ENCODE measurements around the gene SUFU.

Gene SUFU

DNA sequence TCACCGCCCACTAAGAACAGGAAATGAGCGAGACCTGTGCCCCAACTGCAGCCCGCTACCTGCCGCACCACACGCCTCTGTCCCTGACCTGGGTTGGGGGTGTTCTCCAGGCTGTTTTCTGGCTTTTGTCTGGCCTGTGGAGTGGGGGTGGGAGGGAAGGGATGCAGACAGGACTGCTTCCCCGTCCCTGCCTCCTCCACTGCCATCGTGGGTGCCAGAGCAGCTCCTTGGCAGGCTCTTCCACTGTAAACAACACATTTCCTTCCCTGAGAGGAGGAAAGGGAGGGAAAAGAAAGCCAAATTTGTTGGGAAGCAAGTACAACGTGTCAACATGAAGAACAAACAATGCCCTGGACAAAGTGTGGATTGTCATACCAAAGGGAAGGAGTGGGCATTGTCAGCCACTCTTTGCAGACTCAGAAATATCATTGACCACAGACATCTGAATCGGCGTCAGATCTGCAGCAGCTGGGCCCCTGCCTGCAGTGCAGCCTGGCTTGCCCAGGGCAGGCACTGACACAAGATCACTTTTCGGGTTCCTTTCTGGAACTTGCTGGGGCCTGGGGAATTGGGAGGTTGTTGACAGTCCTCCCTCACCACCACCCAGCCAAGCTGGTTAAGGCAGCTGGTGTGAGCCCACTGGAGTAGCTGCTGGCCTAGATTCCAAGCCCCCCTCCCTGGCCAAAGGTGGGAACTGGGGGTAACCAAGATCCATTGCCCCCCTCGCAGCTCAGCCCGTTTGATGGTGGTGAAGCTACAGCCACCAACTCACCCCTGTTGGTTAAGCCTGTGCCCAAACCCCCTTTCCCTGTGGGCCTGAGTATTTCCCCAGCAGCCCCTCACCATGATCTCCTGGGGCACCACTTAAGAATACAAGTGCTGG, 117.9 kb downstream of the SUFU start:
- DNase-seq, result no peak

DNA sequence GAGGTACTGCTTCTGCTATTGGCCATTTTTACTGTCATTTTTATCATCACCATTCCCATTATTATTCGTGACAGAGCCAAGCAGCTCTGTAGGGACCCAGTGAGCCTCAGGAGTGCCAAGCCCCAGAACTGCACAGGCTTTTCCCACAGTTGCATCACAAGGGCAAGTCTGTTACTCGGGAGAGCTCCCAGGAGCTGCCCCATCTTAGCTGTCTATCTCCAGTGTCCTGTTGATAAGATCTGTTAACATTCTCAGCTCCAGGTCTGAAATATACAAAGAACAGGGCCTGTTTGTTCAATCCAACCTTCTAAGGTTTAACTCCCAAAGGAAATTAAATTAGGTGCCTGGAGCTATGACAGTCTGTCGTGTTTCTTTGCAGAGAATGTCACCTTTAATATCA, 120.3 kb downstream of the SUFU start:
- no peak for DNase-seq

DNA sequence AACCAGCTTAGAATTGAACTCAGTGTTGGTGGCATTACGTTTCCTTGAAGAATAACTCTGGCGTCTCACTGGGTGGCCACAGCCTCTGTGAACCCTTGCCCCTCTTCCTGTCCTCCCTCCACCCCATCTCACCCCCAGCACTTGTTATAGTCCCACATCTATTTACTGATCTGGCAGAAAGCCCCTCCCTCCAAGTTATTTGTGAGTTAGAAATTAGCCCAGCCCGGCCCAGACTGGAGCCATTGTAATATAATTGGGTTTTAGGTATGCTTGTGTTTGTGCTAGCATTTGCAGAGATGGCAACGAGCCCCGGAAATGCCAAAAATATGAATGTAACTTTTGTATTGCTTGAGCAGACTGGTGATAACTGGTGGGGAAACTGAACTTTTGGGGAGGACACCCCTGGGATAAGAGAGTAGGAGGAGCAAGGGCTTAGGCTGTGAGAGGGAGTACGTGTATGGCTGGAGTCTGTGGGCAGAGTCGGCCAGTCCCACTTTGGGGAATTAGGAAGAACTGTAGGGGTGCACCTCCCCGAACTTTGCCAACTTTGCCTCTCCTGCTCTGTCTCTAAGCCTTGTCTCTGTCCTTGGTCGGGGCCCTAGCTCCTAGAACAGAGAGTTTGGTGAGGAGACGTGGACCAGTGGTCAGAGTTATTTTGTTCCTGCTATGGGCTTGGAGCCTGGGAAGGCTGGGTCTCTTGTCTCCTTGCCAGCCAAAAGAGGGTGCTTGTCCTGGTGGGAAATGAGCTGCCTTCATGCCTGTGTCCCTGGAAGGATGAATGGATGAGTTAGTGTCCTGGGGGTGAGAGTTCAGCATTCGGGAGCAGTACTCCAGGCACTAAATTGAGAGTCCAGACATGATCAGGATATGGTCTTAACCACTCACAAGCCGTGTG, 121.2 kb downstream of the SUFU start:
- DNase-seq, result no peak

DNA sequence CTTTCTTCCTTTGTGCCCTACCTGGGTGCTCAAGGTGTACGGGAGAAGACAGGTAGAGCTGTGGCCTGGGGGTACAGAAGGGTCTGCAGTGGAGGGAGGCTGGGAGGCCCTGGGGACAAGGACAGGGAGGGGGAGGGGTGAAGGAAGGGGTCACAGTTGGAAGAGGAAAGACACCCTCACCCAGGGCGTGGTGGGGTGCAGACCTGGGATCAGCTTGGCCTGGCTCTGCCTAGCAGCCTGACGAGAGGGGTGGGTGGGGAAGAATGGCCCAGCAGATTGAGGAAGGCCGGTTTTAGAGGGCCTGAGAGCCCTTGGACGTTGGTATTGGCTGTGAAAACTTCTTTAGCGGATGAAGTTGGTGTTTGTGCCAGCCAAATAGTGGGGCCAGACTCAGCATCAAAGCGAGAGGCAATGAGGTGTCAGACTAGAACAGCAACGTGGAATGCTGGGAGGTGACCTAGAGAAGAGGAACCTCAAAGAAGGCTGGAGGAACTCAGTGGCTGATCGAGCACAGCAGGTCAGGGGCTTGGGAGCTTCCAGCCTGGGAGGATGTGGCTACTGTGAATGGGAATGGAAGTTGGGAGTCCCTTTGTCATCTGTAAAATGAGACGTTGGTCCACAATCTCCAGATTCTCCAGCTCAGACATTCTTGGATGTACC, 122.4 kb downstream of the SUFU start:
- no peak for DNase-seq

DNA sequence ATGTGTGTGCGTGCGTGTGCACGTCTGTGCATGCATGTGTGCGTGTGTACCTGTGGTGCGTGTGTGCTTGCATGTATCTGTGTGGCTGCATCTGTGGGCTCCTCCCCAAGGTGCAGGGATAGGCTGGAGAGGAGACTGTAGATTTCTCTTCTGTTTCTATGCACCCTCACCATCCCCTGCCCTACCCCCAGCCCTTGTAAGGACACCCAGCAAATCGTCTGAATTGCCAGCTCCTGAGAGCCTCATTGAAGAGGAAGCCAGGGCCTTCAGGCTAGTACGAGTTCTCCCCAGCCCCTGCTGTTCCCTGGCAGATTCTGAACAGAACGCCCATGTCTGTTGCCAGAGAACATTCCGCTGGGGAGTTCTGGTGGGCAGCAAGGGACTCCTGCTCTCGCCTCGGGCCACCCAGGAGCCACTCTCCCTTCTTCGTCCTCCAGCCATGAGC, 123.5 kb downstream of the SUFU start:
- no peak for DNase-seq

DNA sequence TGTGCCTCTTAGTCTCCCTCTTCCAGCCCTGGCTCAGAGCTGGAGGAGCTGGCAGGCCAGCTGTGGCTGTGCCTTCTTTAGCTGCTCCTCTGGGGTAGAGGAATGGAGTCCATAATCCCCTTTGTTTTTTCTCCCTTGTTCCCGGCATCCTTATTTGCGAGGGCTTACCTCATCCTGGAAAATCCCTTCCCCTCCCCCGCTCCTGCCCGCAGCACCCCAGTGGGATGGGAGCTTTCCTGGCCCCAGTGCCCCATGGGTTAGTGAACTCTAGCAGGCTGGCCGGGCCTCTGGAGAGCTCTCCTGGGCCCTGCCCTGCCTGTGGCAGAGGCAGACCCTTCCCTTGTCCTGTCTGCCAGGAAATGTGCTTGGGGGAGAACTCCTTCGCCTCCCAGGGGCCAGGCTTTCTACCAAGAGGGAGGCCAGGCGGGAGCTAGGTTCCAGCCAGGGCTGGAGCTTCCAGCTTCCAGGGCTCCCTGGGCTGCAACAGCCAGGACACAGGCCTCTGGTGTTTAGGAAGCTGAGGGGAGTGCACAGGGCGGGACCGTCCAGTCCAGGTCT, 124.0 kb downstream of the SUFU start:
- DNase-seq, result no peak

DNA sequence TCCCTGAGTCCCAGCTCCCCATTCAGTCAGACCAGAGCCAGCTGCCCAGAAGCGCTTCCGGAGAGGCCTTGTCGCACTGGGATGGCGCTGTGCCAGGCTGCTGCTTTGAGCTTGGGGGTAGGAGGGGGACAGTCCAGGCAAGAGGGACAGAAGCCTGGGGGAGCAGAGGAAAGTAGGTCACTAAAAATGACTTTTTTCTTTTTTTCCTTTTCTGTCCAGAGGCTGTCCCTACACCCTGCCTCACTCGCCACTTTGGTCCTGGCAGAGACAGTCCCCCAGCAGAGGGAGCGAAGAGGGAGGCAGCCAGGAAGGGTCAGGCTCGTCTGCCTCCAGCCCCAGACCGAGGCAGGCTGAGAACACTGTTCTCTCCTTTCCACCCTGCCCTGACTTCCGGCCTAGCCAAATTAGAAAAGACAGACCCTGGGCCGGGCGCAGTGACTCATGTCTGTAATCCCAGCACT, 124.7 kb downstream of the SUFU start:
- no peak for DNase-seq

DNA sequence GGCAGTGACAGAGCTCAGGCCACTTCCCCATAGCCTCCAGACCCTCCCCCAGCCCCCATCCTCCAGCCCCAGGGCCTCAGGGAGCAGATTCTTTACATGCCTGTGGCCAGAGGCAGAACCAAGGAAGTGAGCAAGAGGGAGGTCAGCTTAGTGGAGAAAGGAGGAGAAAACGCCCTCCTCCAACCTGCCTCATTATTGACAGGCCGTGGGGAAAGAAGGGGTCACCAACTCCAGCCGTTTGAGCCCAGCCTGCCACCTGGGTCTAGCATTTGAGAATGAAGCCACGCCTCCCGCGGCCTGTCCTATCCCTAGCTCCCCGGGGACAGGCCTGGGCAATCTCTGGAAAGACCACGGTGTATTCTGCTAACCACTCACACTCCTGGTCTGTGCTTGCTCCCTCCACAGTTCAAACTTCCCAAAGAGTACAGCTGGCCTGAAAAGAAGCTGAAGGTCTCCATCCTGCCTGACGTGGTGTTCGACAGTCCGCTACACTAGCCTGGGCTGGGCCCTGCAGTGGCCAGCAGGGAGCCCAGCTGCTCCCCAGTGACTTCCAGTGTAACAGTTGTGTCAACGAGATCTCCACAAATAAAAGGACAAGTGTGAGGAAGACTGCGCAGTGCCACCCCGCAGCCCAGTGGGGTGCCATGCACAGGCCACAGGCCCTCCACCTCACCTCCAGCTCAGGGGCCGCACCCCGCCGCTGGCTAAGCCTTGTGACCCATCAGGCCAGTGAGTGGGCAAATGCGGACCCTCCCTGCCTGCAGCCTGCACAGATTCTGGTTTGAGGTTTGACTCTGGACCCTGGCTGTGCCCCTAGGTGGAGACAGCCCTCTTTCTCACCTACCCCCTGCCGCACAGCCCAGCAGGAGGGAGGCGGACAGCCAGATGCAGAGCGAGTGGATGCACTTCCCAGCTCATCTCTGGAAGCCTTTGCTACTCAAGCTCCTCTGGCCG, 126.2 kb downstream of the SUFU start:
- DNase-seq, result no peak

DNA sequence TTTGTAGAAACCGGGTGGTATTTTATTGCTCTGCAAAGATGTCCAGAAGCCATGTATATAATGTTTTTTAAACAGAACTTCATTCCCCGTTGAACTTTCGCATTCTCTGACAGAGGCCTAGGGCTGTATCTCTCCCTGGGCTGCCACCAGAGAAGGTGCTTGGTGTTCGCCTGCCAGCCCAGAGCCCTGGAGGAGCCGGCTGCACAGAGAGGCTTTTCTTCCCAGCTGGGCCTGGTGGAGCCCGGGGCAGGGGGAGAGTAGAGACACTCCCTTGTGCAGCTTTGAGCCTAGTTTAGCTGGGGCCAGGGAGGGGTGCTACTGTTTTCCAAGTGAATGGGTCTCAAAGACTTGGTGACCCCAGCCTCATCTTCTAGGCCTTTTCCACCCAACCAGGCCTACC, 126.9 kb downstream of the SUFU start:
- no peak for DNase-seq

DNA sequence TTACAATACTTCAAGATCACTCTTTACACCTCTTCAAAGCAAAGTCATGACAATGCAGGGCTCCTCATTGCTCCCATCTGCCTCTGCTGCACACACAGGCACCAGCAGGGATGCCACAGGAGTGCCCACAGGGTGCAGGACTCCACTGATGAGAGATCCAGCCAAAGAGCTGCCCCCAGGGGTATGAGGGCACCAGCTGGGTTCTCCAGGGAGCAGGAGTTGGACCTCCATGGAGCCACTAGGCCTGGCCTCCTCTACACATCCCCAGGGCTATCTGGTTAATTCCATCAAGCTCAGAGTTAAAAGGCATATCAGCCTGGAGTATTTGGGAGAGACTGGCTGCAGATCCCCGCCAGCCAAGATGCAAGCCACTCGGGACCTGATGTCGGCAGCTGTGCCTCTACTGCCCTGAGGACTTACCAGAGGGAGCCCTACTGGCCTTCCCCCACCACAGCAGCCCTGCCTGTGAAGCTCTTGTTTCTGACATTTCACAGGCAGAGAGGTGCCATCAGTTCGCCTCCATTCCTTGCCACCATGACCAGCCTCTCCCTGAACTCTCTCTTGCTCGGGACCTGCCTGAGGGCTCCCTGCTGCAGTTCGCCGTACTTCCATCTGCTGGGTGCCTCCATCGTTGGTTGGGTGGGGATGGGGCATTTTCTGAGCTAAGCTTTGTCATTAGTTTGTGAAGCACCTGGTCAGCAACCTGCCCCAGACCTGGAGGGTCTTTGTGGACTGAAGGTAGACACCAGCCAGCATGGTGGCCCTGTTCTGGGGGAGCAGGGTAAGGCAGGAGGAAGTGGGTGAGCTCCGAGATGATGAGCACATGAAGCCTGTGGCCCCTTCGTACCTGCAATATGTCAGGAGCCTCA, 128.0 kb downstream of the SUFU start:
- DNase-seq, result no peak

DNA sequence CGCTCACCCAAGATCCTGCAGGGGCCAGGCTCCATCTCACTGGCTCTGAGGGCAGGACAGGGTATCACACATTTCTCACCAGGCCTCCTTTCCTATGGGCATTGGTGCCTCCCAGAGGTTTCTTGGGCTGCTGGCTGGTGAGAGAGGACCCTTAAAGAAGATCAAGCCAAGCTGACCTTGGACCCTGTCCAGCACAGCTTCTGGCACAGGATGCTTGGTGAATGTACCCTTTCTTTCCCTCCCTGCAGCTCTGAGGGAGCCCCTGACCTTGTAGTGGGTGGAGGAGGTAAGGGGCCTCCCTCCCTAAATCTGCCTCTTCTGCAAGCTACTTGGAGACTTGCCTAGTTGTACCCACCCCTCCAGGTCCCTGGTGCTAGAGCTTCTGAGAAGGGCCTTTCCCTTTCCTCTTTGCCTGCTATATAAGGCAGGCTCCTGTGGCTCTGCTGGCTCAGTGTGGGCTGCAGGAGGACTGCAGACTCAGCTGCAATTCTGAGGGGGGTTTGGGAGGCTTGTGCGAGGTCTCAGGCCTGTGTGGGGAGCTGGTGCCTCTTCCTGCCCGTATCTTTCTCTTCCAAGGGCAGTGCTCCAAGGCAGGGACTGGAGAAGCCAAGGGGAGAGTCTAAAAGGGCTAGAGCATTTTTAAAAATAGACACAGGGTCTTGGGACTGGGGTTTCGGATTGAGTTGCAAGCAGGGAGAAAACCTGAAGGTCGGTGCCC, 128.8 kb downstream of the SUFU start:
- no peak for DNase-seq

DNA sequence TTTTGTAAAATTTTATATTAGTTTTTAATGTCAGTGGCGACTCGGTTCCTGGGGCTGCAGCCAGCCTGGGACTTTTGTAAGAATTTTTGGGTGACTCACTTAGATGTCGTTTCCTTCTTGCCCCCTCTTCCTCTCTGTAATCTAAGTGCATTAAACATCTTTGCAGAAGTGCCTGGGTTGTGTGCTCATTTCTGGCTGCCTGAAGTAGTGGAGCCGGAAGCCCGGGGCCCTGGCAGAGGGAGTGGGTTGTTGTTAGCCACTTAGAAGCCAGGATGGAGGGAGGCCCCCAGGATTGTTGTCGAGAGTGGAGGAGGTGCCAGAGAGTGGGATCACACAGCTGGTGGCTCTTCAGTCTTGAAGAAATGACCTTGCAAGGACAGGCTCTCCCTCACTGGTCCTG, 129.5 kb downstream of the SUFU start:
- no peak for DNase-seq

DNA sequence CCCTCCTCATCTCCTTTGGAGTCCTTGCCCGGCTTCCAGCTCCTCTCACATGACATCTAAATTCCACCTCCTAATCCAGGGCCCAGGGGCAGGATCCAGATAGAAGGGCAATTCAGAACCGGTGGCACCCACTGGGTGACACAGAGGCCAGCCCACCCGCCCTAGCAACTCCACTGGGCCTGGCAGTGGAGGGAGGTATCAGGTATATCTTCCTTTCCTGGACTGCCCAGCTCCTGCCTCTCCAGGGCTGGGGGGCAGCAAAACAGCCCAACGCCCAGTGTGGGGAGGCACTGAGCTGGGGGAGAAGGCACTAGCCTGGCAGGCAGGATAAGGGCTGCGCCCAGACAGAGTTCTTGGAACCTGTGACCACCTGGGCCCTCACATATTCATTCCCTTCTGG, 130.1 kb downstream of the SUFU start:
- DNase-seq, result no peak

DNA sequence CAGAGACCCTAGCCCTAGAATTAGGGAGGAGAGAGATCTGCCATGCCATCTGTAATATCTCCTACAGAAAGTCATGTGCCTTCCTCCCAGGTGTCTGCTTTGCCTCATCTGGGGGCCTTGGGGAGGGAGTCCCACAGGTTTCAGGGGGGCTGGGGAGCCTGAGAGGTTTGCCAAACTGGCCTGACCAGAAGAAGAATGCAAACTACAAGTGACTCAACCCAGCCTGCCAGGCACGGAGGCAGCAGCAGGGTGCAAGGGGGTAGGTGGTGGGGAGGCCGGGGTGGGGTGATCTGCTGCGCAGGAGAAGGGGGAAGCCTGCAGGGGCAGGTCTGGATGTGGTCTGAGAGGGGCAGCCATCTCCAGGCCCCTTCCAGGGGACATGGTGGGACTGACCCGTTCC, 130.9 kb downstream of the SUFU start:
- no peak for DNase-seq

DNA sequence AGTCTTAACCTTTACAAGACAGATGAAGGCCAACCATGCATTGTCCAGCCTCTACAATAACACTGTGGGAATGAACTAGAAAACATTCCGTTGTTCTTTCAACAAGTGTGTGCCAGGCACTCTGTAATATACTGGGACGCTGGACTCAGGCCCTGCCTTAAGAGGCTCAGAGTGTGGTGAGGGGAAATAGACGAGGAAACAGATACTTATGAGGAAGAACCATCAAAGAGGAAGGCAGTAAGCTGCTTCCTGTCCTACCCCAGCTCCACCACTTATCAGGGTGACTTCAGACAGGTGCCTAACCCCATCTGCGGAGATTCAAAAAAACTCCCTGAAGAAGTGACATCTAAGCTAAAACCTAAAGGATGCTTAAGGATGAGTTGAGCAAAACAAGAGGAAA, 131.6 kb downstream of the SUFU start:
- DNase-seq, result no peak

DNA sequence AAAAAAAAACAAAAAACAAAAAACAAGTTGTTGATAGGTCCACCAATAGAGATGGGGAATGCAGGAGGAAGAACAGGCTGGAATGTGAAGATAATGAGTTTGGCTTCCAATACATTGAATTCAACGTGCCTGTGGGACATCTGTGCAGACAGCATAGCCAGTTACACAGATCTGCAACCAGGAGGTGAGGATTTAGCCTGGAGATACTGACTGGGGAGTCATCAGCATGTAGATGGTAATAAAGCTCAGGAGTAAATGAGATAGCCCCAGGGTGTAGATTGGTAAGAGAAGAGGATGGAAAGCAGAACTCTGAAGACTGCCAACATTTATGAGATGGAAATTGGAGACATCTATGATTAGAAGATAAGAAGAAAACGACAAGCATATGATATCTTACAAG, 135.8 kb downstream of the SUFU start:
- DNase-seq, result no peak

DNA sequence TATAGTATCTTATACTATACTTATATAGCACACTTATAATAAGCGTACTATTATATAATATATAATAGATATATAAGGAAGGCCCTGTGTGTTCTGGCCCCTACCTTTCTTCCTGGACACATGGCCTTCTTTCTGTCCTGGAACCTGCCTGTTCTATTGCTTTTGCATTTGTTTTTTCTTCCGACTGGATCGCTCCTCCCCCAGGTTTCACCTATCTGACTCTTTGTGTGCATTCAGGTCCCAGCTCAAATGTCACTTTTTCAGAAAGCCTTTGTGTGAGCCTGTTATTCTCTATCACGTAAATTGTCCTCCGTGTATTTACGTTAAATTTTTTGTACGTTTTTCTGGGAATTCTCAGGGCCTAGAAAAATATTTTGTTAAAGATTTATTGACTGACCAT, 137.6 kb downstream of the SUFU start:
- no peak for DNase-seq

DNA sequence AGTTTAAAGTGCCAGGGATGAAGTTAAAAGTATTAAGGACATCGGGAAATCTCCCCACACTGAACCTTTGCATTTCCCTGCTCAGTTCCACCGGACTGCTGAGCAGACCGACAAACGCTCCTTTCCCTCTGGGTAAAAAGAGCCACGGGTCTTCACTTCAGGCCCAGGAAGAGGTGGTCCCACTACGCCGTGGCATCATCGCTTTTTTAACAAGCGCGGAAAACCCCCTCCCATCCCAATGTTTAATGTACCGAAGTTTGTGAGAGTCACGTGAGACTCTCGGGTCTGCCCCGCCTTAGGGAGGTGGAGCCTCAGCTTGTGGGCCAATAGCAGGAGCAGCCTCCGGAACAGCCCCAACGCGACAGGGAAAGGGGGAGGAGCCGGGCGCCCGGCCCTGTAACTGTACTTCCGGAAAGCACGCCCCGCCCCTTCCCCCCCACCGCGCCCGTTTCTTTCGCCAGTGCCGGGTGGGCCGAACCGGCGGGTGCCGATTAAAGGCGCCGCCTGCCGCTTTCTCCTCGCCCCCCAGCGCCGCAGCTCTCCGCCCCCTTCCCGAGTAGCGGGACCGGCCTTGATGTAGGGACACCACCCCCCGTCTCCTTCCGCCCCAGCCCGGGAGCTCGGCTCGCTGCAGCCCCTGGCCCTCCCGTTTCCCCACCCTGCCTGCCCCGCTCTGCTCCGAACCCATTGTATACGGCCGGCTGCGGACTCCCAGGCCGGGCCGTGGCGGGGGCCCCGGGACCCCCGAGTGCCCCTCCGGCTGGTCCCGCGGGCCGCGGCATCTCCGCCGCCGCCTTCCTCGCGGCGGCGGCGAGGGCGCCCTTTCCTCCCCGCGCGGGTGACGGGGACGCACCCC, 138.3 kb downstream of the SUFU start:
- peak; percentile 70 to 93 for DNase-seq

DNA sequence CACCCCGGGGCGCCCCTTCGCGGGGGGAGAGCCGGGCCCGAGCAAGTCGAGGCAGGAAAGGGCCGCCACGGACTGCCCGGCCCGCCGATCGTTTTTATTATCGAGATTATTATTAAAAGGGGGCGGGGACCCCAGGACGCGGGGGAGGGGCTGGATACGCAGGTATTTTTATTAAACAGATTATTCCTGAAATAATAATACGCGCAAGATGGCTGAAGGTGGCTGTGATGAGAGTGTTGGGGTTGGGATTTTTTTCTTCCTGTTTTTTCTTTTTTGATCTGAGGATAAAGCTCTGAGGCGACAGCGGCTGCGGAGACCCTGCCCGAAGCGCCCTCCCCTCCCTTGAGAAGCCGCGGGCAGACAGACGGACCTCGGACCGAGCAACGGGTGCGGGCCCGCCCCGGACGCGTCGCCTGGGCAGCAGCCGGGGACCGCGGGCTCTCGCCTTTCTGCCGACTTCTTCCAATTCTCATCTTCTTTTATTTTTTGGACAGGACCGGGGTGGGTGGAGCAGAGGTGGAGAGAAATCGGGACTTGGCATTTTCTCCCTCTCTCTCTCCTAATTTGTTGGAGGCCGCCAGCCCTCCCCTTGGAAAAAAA, 139.1 kb downstream of the SUFU start:
- no peak for DNase-seq
